DLD1 (cell line): Measurements from ENCODE around the gene B4GALNT4.
"Not testable (repeated sequence)": the region's sequence is repeated elsewhere in the genome, so short reads cannot be mapped to it uniquely, and the experiment has no call there.

Experiments used
- in situ Hi-C: cut with HindIII; loops from 2 replicates; pipeline ENCODE4 v1.10.0; 2017; ENCODE audit warnings: low sequenced_read_pairs

B4GALNT4 gene, protein sequence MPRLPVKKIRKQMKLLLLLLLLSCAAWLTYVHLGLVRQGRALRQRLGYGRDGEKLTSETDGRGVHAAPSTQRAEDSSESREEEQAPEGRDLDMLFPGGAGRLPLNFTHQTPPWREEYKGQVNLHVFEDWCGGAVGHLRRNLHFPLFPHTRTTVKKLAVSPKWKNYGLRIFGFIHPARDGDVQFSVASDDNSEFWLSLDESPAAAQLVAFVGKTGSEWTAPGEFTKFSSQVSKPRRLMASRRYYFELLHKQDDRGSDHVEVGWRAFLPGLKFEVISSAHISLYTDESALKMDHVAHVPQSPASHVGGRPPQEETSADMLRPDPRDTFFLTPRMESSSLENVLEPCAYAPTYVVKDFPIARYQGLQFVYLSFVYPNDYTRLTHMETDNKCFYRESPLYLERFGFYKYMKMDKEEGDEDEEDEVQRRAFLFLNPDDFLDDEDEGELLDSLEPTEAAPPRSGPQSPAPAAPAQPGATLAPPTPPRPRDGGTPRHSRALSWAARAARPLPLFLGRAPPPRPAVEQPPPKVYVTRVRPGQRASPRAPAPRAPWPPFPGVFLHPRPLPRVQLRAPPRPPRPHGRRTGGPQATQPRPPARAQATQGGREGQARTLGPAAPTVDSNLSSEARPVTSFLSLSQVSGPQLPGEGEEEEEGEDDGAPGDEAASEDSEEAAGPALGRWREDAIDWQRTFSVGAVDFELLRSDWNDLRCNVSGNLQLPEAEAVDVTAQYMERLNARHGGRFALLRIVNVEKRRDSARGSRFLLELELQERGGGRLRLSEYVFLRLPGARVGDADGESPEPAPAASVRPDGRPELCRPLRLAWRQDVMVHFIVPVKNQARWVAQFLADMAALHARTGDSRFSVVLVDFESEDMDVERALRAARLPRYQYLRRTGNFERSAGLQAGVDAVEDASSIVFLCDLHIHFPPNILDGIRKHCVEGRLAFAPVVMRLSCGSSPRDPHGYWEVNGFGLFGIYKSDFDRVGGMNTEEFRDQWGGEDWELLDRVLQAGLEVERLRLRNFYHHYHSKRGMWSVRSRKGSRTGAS

DNA sequence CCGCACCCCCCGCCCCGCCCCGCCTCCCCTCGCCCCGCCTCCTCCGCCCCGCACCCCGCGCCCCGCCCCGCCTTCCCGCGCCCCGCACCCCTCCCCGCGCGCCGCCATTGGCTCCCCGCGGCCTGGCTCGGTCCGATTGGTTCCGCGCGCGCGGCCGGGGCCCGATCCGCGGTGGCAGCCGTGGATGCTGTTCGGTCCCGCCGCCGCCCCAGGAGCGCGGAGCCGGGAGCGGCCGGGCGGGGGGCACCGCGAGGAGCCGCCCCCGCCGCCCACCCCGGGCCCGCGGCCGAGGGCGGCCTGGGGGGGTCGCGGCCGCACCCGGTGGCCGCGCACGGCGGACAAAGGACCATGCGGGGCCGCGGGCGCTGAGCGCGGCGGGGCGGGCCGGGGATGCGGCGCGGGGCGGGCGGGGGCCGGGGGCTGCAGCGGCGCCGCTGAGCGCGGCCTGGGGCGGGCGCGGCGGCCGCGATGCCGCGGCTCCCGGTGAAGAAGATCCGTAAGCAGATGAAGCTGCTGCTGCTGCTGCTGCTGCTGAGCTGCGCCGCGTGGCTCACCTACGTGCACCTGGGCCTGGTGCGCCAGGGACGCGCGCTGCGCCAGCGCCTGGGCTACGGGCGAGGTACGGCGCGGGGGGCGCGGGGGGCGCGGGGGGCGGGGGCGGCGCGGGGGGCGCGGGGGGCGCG, at the start of gene B4GALNT4:
Gene B4GALNT4 (plus strand): TSS at position 164 of the 683 bp plus-strand sequence. CDS start 305 bp downstream, at position 469.
- in situ Hi-C loops: no loop called here

DNA sequence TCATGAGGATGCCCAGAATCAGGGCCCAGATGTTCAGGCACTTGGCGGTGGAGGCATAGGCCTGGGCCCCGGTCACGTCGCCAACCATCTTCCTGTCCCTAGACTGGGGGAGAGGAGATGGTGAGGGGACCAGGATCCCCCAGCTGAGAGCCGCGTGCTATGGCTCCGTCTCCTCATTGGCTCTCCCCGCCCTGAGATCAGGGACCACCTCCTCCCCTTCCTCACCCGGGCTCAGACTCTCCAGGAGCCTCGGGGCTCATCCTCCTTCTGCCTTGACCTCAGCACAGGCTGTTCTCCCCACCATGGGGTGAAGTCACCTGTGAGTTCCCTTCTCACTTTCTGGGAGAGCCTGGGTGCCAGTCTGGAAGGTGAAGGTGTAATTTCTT, 49.4 kb upstream of the B4GALNT4 start:
- in situ Hi-C loops: not testable (repeated sequence)

DNA sequence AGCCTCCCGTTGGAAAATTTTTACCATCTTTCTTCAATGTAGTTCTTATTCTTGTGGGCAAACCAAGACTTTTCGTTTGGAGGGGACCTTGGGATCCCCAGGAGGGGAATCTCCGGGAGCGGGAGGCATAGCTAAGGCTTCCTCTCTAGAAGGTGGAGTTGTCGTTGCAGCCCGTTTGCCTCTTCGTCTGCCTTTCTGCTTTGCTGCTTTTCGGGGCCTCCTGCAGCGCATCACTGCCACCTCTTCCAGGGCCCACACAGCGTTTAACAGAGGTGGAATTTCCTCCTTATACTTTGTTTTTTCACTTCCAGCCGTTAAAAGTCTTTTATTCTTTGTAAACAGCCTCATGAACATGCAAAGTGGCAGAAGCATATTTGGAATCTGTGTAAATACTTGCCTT, 45.1 kb upstream of the B4GALNT4 start:
- in situ Hi-C loops: no loop called here

DNA sequence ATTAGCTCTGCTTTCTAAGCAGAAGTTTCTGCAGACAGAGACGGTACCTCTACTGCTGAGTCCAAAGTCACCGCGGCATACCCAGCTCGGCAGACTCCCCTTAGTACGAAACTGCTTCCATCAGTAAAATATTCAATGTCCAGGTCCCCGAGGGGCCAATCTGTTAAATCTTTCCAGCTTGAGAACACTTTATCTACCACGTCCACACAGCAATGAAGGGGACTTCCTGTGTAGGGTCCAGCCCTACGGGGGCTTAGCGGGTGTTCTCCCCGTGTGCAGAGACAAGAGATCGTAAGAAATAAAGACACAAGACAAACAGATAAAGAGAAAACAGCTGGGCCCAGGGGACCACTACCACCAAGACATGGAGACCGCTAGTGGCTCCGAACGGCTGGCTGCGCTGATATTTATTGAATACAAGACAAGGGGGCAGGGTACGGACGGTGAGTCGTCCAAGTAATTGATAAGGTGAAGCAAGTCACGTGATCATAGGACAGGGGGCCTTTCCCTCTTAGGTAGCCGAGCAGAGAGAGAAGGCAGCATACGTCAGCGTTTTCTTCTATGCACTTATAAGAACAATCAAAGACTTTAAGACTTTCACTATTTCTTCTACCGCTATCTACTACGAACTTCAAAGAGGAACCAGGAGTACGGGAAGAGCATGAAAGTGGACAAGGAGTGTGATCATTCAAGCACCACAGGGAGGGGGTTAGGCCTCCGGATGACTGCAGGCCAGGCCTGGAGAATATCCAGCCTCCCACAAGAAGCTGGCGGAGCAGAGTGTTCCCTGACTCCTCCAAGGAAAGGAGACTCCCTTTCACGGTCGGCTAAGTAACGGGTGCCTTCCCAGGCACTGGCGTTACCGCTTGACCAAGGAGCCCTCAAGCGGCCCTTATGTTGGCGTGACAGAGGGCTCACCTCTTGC, 44.4 kb upstream of the B4GALNT4 start:
- in situ Hi-C loops: not testable (repeated sequence)

DNA sequence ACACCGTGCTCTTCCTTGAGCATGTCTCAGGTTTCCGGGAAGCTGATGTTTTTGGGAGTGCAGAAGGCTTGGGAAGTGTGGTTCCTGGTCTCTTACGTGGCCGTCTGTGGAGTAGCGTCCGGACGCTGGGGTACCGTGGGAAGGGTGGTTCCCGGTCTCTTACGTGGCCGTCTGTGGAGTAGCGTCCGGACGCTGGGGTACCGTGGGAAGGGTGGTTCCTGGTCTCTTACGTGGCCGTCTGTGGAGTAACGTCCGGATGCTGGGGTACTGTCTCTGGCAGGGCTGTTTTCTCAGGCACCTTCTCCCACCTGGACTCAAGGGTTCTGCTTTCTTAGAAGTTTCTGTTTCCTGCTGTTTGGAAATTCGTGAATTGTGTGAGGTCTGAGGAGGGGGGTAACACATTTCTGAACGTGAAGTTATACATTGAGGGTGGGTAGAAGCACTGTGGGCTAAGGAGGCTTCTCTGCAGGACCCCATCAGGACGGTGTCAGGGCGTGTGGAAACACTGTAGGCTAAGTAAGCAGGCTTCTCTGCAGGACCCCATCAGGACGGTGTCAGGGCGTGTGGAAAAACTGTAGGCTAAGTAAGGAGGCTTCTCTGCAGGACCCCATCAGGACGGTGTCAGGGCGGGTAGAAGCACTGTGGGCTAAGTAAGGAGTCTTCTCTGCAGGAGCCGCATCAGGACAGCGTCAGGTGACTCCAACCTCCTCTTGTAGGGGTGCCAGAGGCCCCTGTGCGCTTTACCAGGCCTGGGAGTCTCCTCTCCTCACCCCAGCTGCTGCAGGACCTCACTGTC, 43.3 kb upstream of the B4GALNT4 start:
- in situ Hi-C loops: no loop called here

DNA sequence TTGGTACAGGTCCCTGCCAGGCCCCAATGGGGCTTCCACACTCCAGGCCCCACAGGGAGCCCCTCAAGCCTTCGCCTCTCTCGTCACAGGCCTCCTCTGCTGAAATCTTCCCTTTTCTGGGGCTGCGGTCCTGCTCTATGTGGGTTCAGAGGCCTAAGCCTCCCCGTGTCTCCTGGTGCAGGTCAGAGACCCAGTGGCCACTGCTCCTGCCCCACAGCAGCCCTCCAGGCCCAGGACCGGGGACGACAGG, 42.8 kb upstream of the B4GALNT4 start:
- in situ Hi-C loops: no loop called here

DNA sequence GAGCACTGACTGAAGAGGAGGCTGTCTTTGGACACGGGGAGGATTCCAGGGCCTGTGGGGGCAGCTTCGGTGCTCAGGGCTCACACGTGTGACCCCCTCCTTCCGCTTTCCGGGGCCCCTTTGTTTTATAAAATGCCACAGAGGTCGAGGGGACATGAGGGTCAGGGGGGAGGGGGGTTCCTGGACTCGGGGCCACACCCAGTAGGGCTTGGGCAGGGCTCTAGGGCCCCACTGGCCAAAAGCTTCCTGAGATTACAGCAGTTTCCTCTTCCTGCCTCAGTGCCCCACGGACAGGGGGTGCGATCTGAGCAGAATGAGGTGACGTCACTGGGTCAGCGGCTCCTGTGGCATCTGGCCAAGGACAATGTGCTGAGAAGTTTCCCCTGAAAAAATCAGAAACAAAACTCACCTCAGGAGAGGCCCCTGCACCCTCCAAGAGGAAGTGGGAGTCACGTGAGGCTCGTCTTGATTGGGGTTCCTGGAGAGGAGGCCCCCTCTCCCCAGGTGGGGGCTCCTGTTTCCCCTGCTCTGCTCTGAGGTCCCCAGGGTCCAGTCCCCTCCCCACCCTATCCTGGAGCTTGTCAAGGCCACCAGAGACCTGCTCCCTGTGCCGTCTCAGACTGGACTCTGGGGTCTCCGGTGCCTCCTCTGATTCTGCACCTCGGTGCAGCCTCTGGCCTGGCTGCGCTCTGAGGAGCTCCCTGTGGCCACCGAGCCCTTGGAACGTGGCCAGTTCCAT, 42.3 kb upstream of the B4GALNT4 start:
- in situ Hi-C loops: no loop called here

DNA sequence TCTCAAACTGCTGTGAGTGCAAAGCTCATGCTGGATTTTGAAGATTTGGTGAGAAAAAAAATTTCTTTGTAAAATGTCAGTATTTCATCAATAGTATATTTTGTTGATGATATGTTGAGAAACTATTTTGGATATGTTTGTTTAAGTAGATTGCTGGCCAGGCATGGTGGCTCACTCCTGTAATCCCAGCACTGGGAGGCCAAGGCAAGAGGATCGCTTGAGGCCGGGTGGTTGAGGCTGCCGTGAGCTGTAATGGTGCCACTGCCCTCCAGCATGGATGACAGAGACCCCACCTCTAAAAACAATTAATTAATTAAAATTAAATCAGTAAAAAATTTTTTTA, 41.7 kb upstream of the B4GALNT4 start:
- in situ Hi-C loops: no loop called here

DNA sequence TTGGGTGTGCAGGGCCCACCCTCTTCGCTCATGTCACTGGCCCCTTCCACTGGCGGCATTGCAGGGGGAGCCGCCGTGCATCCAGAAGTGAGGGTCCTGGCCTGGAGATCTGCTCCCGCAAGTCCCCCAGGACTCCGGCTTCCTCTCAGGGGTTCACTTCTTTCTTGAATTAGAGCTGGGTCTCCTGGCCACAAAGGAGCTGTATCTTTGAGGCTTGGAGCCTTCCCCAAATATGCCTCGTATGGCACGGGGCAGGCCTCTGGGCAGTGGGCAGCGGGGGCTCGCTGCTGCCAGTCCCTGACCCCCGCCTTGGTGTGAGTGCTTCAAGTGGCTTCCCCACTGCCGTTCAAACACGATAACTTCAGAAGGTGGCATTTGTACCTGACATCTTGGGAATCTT, 41.3 kb upstream of the B4GALNT4 start:
- in situ Hi-C loops: no loop called here

DNA sequence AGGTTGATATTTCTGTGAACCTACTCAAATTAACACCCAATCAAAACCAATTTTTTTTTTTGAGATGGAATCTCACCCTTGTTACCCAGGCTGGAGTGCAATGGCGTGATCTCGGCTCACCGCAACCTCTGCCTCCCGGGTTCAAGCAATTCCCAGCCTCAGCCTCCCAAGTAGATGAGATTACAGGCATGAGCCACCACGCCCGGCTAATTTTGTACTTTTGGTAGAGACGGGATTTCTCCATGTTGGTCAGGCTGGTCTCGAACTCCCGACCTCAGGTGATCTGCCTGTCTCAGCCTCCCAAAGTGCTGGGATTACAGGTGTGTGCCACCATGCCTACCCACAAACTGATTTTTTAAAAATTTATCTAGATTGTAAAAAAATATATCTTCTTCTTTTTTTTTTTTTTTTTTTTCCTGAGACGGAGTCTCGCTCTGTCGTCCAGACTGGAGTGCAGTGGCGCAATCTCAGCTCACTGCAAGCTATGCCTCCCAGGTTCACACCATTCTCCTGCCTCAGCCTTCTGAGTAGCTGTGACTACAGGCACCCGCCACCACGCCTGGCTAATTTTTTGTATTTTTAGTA, 40.7 kb upstream of the B4GALNT4 start:
- in situ Hi-C loops: not testable (repeated sequence)

DNA sequence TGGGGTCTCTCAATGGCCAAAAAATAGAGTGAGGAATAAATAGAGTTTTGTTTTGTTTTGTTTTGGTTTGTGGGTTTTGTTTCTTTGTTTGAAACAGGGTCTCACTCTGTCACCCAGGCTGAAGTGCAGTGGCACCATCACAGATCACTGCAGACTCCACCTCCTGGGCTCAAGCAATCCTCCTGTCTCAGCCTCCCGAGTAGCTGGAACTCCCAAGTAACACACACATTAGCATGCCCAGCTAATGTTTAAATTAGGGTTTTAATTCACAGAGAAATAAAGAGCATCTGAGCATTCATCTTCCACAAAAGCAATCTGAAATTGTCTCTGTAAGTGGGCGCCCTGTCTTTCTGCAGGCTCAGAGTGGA, 39.4 kb upstream of the B4GALNT4 start:
- in situ Hi-C loops: loop anchor here (10.0 kb wide), 1 partner anchor 75 kb away; no protein-coding TSS in a partner anchor

DNA sequence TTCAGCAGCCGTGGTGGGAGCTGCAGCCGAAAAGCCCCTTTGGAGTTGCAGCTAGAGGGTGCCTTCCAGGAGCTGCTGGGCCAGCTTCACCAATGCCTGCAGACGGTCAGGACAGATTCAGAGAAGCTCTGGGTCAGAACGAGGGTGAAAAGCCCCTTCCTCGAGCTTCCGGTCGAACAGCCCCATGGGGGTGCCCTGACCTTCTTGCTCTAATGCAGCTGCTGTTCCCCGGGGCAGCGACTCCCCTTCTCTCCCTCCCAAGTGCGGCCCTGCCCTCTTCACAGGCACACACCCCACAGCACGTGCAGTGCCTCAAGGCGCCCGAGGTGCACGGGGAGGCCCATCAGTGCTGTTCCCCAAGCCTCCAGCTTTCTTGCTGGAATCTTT, 39.0 kb upstream of the B4GALNT4 start:
- in situ Hi-C loops: loop anchor here (10.0 kb wide), 1 partner anchor 75 kb away; no protein-coding TSS in a partner anchor

DNA sequence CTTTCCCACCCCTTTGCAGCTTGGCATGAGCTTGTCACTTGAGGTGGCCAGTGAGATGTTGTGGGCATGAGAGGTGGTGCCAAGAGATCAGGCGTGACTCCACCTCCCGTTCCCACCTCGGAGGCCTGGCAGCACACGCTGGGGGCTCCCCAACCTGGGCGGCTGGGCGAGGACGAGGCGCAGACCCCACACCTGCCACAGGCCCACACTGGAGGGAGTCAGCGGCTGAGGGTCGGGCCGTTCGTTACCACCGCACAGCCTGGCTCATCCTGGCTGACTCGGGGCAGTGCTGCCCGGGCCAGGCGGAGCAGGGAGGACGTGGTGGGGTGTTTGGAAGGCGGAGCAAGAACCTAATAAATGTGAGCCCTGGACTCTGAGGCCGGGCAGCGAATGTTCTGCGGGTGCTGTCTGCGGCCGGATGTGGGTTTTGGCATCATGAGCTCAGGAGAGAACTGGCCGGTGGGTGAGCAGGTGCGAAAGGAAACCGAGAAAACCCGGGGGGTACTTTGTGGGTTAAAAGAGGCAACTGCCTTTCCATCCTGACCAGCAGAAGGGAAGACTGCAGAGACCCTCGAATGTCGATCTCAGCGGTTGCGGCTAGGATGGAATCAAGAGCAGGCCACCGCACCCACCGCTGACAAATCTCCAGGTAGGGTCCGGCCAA, 38.5 kb upstream of the B4GALNT4 start:
- in situ Hi-C loops: loop anchor here (10.0 kb wide), 1 partner anchor 76 kb away; no protein-coding TSS in a partner anchor

DNA sequence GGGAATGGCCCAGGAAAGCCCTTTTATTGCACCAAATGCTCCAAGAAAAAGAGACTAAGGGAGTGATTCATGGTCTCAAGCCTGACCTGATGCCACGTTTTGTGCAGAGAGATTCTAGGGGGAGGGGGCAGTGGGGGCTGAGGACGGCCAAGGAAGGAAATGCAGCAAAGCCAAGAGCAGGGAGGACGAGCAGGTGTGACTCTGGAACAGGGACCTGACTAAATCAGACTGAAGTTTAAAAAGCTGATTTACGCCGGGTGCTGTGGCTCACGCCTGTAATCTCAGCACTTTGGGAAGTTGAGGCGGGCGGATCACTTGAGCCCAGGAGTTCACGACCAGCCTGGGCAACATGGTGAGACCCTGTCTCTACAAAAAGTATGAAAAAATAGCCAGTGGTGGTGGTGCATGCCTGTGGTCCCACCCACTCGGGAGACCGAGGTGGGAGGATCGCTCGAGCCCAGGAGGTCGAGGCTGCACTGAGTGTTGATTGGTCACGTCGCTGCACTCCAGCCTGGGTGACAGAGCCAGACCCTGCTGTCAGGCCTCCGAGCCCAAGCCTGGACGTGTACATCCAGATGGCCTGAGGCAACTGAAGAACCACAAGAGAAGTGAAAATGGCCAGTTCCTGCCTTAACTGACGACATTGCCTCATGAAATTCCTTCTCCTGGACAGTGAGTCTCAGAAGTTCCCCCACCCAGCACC, 37.8 kb upstream of the B4GALNT4 start:
- in situ Hi-C loops: loop anchor here (10.0 kb wide), 1 partner anchor 77 kb away; no protein-coding TSS in a partner anchor

DNA sequence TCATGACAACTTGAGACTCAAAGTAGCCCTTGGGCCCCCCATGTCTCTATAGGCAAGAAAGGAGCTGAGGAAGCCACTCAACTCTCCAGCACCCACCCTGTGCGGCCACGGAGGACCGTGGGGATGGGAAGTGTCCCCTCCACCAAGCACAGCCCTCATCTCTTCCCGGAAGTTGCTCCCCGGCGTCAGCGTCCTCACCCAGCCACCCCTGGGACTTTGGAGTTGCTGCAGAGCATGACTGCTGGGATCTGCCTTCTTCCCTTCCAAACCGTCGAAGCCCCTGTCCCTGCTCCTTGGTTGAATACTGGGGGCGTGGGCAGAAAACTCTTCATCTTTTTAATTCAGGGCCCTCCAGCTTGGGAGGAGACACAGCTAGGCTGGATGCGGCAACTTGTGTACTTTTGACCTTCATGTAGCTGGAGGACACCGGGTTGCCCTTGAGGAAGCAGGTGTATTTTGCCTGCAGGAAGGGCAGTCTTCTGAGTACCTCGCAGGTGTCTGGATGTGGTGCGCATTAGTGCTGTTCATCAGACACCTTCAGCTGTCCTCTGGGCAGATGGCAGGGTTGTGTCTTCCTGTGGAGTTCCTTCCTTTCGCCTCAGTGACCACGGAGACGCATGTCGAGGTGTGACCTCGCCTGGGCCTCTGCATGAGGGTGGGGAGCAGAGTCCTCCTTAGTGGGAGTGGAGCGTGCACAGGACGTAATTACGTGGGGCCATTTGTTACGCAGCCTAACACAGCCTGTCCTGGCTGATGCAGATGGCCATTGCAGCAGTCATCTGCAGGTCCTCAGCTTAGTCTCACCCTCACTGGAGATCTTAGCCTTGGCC, 36.4 kb upstream of the B4GALNT4 start:
- in situ Hi-C loops: loop anchor here (10.0 kb wide), 1 partner anchor 78 kb away; no protein-coding TSS in a partner anchor

DNA sequence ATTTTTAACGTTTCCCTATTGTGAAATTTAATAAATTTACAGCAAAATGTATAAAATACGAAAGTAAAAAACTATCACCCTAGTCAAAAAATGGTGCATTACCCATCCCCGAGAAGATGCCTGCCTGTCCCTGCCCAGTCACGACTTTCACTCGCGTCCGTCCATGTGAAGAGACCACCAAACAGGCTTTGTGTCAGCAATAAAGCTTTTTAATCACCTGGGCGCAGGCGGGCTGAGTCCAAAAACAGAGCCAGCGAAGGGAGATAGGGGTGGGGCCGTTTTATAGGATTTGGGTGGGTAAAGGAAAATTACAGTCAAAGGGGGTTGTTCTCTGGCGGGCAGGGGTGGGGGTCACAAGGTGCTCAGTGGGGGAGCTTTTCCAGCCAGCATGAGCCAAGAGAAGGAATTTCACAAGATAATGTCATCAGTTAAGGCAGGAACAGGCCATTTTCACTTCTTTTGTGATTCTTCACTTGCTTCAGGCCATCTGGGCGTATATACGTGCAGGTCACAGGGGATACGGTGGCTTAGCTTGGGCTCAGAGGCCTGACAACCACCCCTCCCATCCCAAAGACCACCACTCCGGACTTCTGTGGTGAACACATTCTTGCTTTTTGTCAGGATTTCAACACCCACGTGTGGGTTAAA, 35.6 kb upstream of the B4GALNT4 start:
- in situ Hi-C loops: loop anchor here (10.0 kb wide), 1 partner anchor 79 kb away; no protein-coding TSS in a partner anchor
